NCI-H2081 (cell line): Measurements from ENCODE around the gene ERVK3-1.
A peak's percentile ranks its signal among the peaks of the same experiment; 100 is the strongest.
"Not testable (repeated sequence)": the region's sequence is repeated elsewhere in the genome, so short reads cannot be mapped to it uniquely, and the experiment has no call there.

Experiments
- DNase-seq, 2 experiments: peaks; one replicate each; lab custom pipeline; 2025; lab: John Stamatoyannopoulos, UW

ERVK3-1 gene

GRCh38 chr19:58304748-58305064 lies 471 bp upstream of the ERVK3-1 start:
- DNase-seq = no peak

GRCh38 chr19:58305932-58306323 lies 751 bp downstream of the ERVK3-1 start:
- DNase-seq = no peak

GRCh38 chr19:58307736-58308135 lies 2.6 kb downstream of the ERVK3-1 start:
- no peak for DNase-seq

- not testable (repeated sequence) for DNase-seq
Measured at GRCh38 chr19:58310685-58311084, 5.5 kb downstream of the ERVK3-1 start.

GRCh38 chr19:58311345-58311865 lies 6.2 kb downstream of the ERVK3-1 start:
- no peak for DNase-seq

GRCh38 chr19:58315580-58315979 lies 10.4 kb downstream of the ERVK3-1 start:
- DNase-seq = no peak

GRCh38 chr19:58317476-58318072 lies 12.4 kb downstream of the ERVK3-1 start:
- no peak for DNase-seq

- no peak for DNase-seq
Measured at GRCh38 chr19:58318297-58318696, 13.1 kb downstream of the ERVK3-1 start.

- DNase-seq = no peak
Measured at GRCh38 chr19:58319241-58319640, 14.1 kb downstream of the ERVK3-1 start.

GRCh38 chr19:58325311-58326022 lies 20.3 kb downstream of the ERVK3-1 start:
- peak; percentile 24 to 70 for DNase-seq

- no peak for DNase-seq
Measured at GRCh38 chr19:58326501-58326913, 21.3 kb downstream of the ERVK3-1 start.

- peak; percentile 93 to 95 for DNase-seq
Measured at GRCh38 chr19:58326914-58327726, 21.9 kb downstream of the ERVK3-1 start, which contains the start of gene ZSCAN22. TSS of gene ZSCAN22 (plus strand) at chr19:58326994. CDS start at chr19:58334803, 7,809 bp downstream.

- DNase-seq = peak; percentile 2 to 15
Measured at GRCh38 chr19:58328999-58329398, 23.8 kb downstream of the ERVK3-1 start.

- no peak for DNase-seq
Measured at GRCh38 chr19:58330458-58330857, 25.3 kb downstream of the ERVK3-1 start.

- DNase-seq = no peak
Measured at GRCh38 chr19:58332697-58333096, 27.5 kb downstream of the ERVK3-1 start.

- no peak for DNase-seq
Measured at GRCh38 chr19:58334691-58335249, 29.6 kb downstream of the ERVK3-1 start.

- no peak for DNase-seq
Measured at GRCh38 chr19:58335630-58336029, 30.5 kb downstream of the ERVK3-1 start.

GRCh38 chr19:58336216-58336615 lies 31.0 kb downstream of the ERVK3-1 start:
- no peak for DNase-seq

GRCh38 chr19:58336820-58337219 lies 31.6 kb downstream of the ERVK3-1 start:
- DNase-seq = no peak

- DNase-seq = no peak
Measured at GRCh38 chr19:58338336-58338735, 33.2 kb downstream of the ERVK3-1 start.

GRCh38 chr19:58338825-58339558 lies 33.8 kb downstream of the ERVK3-1 start:
- DNase-seq = no peak

GRCh38 chr19:58345558-58345957 lies 40.4 kb downstream of the ERVK3-1 start:
- no peak for DNase-seq
